HG03060 (cell line): ENCODE results near the gene GJC1.

Source experiments
- ATAC-seq: cut with Tn5 transposase; IDR thresholded peaks from one replicate; pipeline ENCODE4 v1.9.1; 2021; ENCODE audit warnings: low read depth, moderate number of reproducible peaks; ENCODE audit not compliant: unreplicated experiment

GJC1 gene

DNA sequence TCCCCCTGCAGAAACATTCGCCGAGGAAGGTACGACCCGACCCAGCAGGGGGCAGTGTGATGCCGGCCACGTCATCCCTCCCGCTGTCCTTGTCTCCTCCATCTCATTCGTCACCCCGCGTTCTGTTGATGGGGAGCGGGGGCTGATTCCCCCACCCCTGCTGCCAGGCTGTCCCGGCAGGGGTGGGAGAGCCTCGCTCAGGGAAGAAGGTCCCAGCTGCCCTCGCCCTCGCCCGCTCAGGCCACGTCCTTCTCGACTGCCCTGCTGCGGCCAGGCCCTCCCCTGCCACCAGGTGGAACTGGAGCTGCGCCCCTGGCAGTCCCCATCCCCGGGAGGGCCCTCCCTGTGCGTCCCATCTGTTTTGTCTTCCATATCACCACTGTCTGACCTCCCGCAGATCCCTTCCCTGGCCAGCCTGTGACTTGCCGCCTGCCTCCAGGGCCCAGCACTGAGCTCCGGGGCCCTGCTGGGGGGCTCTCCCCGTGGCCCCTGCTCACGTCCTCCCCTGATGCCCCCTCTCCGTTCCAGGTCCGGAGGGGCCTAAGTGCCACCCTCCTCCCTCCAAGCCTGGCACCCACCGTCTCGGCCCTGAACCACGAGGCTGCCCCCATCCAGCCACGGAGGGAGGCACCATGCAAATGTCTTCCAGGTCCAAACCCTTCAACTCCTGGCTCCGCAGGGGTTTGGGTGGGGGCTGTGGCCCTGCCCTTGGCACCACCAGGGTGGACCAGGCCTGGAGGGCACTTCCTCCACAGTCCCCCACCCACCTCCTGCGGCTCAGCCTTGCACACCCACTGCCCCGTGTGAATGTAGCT is 50.7 kb downstream of the GJC1 start:
- ATAC-seq, result no peak

GRCh38 chr17:44778656-44779210 is 51.4 kb downstream of the GJC1 start:
- no peak for ATAC-seq

DNA sequence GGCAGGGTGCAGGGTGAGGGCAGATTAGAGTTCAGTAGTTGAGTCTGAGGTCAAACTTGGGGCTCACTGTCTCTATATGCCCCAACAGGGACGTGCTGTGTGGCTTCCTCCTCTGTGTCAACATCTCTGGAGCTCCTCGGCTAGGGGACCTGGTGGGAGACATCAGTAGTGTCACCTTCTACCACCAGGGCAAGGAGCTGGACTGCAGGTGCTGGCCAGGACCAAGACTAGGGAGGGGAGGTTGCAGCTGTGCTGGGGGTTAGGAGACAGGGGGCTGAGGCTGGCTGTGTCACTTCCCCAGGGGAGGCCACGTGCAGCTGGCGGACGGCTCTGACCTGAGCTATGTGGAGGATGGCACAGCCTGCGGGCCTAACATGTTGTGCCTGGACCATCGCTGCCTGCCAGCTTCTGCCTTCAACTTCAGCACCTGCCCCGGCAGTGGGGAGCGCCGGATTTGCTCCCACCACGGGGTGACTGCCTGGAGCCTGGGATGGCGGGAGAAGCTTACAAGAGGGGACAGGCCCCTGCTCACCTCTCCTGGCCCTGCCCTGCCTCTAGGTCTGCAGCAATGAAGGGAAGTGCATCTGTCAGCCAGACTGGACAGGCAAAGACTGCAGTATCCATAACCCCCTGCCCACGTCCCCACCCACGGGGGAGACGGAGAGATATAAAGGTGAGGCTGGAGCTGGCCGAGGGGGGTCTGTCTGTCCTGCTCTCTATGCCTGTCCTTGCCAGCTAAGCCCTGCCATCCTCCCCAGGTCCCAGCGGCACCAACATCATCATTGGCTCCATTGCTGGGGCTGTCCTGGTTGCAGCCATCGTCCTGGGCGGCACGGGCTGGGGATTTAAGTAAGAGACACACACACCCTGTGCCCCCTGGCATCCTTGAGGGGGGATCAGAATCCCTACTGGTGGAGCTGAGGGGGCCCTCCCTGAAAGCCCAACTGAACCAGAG is 52.4 kb downstream of the GJC1 start:
- ATAC-seq, result no peak

DNA sequence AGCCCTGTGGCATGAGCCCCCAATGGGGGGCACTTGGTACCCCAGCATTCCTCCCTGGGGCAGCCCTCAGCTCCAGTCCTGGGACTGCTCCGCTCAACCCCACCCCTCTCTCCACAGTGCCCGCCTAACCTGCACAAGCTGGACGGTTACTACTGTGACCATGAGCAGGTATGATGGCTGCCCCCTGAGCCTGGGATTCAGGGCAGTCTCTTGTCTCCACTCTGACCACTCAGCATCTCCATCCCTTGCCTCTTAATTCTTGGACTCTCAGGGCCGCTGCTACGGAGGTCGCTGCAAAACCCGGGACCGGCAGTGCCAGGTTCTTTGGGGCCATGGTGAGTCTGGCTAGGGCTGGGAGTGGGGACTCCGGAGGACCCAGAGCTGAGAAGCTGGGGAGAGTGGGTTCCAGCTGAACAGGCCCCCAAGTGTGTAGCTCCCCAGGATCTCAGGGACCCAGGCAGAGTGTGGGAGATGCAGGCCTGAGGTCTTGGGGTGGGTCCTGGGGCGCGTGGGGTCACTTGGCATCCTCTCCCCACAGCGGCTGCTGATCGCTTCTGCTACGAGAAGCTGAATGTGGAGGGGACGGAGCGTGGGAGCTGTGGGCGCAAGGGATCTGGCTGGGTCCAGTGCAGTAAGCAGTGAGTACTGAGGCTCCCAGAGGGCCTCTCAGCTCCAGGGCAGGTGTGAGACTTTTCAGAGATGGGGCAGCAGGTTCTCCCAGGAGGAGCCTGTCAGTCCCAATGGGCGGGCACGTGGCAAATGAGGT is 53.3 kb downstream of the GJC1 start:
- no peak for ATAC-seq

DNA sequence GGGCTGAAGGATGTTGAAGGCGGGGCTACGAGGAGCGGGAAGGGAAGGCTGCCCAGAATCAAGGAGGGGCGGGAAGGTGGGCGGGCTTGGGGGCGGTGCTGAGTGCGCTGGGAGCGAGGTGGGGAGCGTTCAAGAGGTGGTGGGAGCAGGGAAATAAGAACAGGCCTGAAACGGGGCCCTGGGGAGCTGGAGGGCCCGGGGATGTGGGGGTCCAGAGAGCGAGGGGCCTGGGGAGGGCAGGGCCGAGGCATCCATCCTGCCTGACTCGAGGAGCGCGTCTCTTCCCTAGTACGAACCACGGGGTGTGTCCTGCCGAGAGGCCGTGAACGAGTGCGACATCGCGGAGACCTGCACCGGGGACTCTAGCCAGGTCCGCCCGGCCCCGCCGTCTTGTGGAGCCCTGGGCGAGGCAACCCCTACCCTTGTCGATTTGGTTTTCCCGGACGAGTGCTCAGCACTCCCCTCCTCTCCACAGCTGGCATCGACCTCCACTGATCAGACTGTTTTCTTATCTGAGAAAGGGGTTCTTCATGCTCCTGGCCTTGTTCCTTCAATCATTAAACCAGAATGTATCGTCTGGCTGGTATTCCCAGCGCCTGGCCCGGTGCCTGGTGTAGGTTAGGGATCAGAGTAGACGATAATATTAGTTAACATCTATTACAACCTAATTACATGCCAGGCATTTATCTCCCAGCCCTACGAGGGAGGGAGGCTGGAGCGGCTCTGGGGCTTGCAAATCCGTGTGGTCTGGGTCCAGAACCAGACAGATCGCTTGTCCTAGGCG is 54.1 kb downstream of the GJC1 start:
- no peak for ATAC-seq

GRCh38 chr17:44775136-44775837 is 54.8 kb downstream of the GJC1 start:
- peak; percentile 53 for ATAC-seq

- no peak for ATAC-seq
Measured at GRCh38 chr17:44774271-44775135, 55.6 kb downstream of the GJC1 start.

DNA sequence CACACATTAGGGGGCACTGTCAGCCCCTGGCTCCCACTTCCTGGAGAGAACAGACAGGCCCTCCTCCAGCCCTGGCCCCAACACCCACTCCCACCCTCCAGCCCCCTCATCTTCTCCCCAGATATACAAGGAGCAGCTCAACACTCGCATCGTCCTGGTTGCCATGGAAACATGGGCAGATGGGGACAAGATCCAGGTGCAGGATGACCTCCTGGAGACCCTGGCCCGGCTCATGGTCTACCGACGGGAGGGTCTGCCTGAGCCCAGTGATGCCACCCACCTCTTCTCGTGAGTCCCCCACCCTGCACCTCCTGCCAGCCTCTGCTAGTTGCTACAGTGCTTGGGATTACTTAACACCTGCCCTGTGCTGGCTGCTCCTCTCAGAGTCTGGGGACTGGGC is 56.9 kb downstream of the GJC1 start:
- no peak for ATAC-seq

- no peak for ATAC-seq
Measured at GRCh38 chr17:44772308-44773045, 57.6 kb downstream of the GJC1 start.

- ATAC-seq, result no peak
Measured at GRCh38 chr17:44770166-44770925, 59.7 kb downstream of the GJC1 start.

GRCh38 chr17:44769647-44770084 is 60.4 kb downstream of the GJC1 start:
- no peak for ATAC-seq

- no peak for ATAC-seq
Measured at GRCh38 chr17:44769230-44769629, 60.9 kb downstream of the GJC1 start.

DNA sequence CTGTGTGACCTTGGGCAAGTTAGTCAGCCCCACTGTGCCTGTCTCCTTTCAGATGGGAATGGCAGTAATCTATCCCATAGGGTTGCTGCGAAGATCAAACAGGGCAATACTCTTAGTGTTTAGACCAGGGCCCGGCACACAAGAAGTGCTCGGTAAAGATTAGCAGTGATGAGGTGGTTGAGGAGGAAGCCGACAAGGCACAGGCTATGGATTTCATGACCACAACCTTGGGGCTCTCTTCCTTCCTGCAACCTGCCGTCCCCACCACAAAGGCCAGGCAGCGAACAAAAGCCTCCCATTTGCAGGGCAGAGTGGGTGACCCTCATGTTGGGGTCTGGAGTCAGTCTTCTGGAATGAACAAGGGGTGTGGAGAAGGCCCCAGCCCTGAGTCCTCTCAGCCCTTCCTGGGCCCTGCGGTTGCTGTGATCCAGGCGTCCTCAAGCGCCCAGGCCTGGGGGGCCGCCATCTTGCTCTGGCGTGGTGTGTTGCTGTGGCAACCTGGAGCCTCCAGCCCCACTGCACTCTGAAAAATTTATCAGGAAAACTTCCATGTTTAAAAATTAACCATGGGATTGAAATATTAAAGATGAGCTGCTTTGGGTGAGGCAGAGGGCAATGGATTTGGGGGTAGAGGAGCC is 61.5 kb downstream of the GJC1 start:
- no peak for ATAC-seq

DNA sequence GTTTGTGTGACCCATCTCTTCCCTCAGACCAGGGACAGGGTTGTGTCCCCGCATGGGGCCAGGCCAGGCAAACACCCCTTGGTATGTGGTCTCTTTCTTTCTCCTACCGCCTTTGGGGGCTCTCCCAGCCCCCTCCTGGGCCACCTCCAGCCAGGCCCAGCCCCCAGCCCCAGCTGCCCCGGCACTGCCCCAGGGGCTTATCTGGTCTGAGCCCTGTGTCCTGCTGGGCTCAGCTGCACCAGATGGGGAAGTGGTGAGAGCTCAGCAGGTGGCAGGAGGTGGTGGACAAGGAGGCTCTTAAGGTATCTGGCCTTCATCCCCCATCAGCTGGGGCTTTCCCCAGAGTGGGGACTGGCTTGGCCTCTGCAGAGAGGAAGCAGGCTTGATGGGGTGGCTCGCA is 62.6 kb downstream of the GJC1 start:
- ATAC-seq, result no peak

- ATAC-seq, result no peak
Measured at GRCh38 chr17:44766409-44767038, 63.6 kb downstream of the GJC1 start.

- ATAC-seq, result no peak
Measured at GRCh38 chr17:44765965-44766364, 64.1 kb downstream of the GJC1 start.
